Parathyroid adenoma (tissue), 2 donors: ENCODE results near the gene CADM4.

ENCODE experiments used
- H2AFZ ChIP-seq: fragments of 300-600 bp; sonication (generic); one replicate; pipeline ENCODE4 v1.7.0; 2017; ENCODE audit warnings: antibody characterized with exemption, mild to moderate bottlenecking
- H3K27ac ChIP-seq: fragments of 300-600 bp; sonication (generic); one replicate; pipeline ENCODE4 v1.7.0; 2017
- H3K27me3 ChIP-seq: fragments of 300-600 bp; sonication (generic); one replicate; pipeline ENCODE4 v1.7.0; 2017; ENCODE audit warnings: low read length; ENCODE audit not compliant: control insufficient read depth, insufficient read depth
- H3K36me3 ChIP-seq: fragments of 300-600 bp; sonication (generic); one replicate; pipeline ENCODE4 v1.7.0; 2017; ENCODE audit warnings: low read length; ENCODE audit not compliant: control insufficient read depth, insufficient read depth
- H3K4me1 ChIP-seq: fragments of 300-600 bp; sonication (generic); one replicate; pipeline ENCODE4 v1.7.0; 2017; ENCODE audit warnings: control low read depth
- H3K4me2 ChIP-seq: fragments of 300-600 bp; sonication (generic); one replicate; pipeline ENCODE4 v1.7.0; 2017; ENCODE audit warnings: low read length
- H3K4me3 ChIP-seq: fragments of 300-600 bp; sonication (generic); one replicate; pipeline ENCODE4 v1.7.0; 2017; ENCODE audit warnings: low read depth, low read length
- H3K79me2 ChIP-seq: fragments of 300-600 bp; sonication (generic); one replicate; pipeline ENCODE4 v1.7.0; 2017; ENCODE audit warnings: control low read depth
- H3K9ac ChIP-seq: fragments of 300-600 bp; sonication (generic); one replicate; pipeline ENCODE4 v1.7.0; 2017; ENCODE audit warnings: mild to moderate bottlenecking
- H3K9me3 ChIP-seq: fragments of 300-600 bp; sonication (generic); one replicate; pipeline ENCODE4 v1.7.0; 2017; ENCODE audit warnings: low read length; ENCODE audit not compliant: control insufficient read depth
- CTCF ChIP-seq: fragments of 300-600 bp; sonication (generic); IDR thresholded peaks from one replicate; pipeline ENCODE4 v1.7.0; 2017; ENCODE audit warnings: antibody characterized with exemption, mild to moderate bottlenecking
- donor health status: primary hyperparathyroidism.

Gene CADM4

GRCh38 chr19:43641333-43641732 is 1.7 kb upstream of the CADM4 start:
- no peak overlapping the region for H3K27ac ChIP-seq
- H3K36me3 ChIP-seq, result no peaks in the 10 kb centered on the region
- no peak for TF ChIP-seq CTCF
- H3K4me1 ChIP-seq, result no peaks in the 10 kb centered on the region
- H2AFZ ChIP-seq, result no peak overlapping the region
- H3K4me2 ChIP-seq, result no peak overlapping the region
- H3K79me2 ChIP-seq, result no peaks in the 10 kb centered on the region
- H3K9me3 ChIP-seq, result no peaks in the 10 kb centered on the region
- H3K27me3 ChIP-seq, result no peaks in the 10 kb centered on the region
- H3K9ac ChIP-seq, result no peak overlapping the region
- H3K4me3 ChIP-seq, result no peak overlapping the region

- peak overlapping the region; percentile 89 for H3K4me2 ChIP-seq
- no peak for TF ChIP-seq CTCF
- no peak overlapping the region for H3K27ac ChIP-seq
Measured at GRCh38 chr19:43640424-43640757, 741 bp upstream of the CADM4 start.

GRCh38 chr19:43638995-43639518 is 593 bp downstream of the CADM4 start:
- peak overlapping the region; percentile 13 for H3K27ac ChIP-seq
- H2AFZ ChIP-seq, result no peak overlapping the region
- peaks cover 5% of the 10 kb centered on the region for H3K79me2 ChIP-seq

More at GRCh38 chr19:43640424-43640757, 741 bp upstream of the CADM4 start:
- Histone ChIP-seq H3K79me2 (no peaks in the 10 kb centered on the region), H3K4me3 (peak overlapping the region; percentile 52), H3K4me1 (peaks cover under 1% of the 10 kb centered on the region), H2AFZ (peak overlapping the region; percentile 80), H3K27me3 (no peaks in the 10 kb centered on the region), H3K36me3 (no peaks in the 10 kb centered on the region), H3K9me3 (no peaks in the 10 kb centered on the region), H3K9ac (no peak overlapping the region)

GRCh38 chr19:43638214-43638994 is 1.2 kb downstream of the CADM4 start:
- peaks cover 9% of the 10 kb centered on the region for H3K4me1 ChIP-seq
- H3K36me3 ChIP-seq, result no peaks in the 10 kb centered on the region
- peaks cover 5% of the 10 kb centered on the region for H3K79me2 ChIP-seq
- no peak overlapping the region for H3K9ac ChIP-seq
- no peaks in the 10 kb centered on the region for H3K9me3 ChIP-seq
- H2AFZ ChIP-seq, result no peak overlapping the region
- H3K27ac ChIP-seq, result peak overlapping the region; percentile 13
- H3K27me3 ChIP-seq, result no peaks in the 10 kb centered on the region
- H3K4me3 ChIP-seq, result peak overlapping the region; percentile 59
- no peak for TF ChIP-seq CTCF
- peak overlapping the region; percentile 69 for H3K4me2 ChIP-seq

More at GRCh38 chr19:43638995-43639518, 593 bp downstream of the CADM4 start:
- Histone ChIP-seq H3K27me3 (no peaks in the 10 kb centered on the region), H3K9me3 (no peaks in the 10 kb centered on the region), H3K4me3 (peak overlapping the region; percentile 59), H3K4me1 (peaks cover 7% of the 10 kb centered on the region), H3K4me2 (peak overlapping the region; percentile 69), H3K36me3 (no peaks in the 10 kb centered on the region), H3K9ac (no peak overlapping the region)
- no peak for TF ChIP-seq CTCF
